Measurements from ENCODE around the gene B3GNT5.

GRCh38 chr3:183284570-183284969 lies 31.5 kb downstream of the B3GNT5 start:
- no peak for TF ChIP-seq CTCF (IDR thresholded peaks at IDR 0.05; ENCODE audit: low read depth, low read length)
- no peak for TF ChIP-seq POLR2A (IDR thresholded peaks at IDR 0.05; ENCODE audit: extremely low read depth, insufficient read length)
- TF ChIP-seq MAX (IDR thresholded peaks at IDR 0.05; ENCODE audit: low read depth, low read length): no peak
- TF ChIP-seq MYC (IDR thresholded peaks at IDR 0.05; ENCODE audit: low read depth, low read length): no peak
